Measurements from ENCODE around the gene PDX1.

DNA sequence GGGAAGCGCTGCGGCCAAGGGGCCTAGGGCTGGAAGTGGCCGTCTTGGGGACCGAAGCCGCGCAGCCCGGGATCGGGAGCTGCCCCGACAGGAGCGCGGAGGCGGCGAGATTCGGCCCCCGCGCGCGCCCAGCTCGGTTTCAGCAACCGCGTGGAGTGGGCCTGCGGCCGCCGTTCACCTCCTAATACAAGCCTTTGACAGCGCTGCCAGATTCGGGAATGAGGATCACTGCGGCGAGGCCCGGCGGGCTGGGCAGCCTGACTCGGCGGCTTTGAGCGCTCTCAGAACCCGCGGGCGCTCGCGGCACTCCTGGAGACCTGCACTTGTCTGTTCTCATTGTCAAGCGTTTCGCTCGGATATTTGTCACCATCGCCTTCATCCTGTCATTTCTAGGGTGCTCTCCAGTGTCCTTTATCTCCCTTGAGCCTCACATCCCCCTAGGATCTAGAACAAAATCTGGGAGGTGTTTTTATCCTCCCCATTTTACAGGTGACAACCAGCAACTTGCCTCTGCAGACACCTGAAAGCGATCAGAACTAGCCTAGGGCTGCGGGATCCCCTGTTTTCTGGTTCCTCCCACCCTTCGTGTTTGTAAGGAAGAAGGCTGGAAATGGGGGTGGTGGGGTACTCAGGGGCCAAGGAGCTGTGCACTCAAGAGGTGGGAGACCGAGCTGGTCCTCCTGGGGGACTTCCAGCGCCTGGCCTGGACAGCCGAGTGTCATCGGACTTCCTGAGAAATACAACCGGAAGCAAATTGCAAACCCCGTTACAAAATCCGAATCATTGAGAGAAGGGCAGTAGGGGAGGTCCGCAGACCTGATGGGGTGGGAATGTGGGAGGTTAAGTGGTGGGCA is 50.8 kb downstream of the PDX1 start:
- TF ChIP-seq, protein P1, sequence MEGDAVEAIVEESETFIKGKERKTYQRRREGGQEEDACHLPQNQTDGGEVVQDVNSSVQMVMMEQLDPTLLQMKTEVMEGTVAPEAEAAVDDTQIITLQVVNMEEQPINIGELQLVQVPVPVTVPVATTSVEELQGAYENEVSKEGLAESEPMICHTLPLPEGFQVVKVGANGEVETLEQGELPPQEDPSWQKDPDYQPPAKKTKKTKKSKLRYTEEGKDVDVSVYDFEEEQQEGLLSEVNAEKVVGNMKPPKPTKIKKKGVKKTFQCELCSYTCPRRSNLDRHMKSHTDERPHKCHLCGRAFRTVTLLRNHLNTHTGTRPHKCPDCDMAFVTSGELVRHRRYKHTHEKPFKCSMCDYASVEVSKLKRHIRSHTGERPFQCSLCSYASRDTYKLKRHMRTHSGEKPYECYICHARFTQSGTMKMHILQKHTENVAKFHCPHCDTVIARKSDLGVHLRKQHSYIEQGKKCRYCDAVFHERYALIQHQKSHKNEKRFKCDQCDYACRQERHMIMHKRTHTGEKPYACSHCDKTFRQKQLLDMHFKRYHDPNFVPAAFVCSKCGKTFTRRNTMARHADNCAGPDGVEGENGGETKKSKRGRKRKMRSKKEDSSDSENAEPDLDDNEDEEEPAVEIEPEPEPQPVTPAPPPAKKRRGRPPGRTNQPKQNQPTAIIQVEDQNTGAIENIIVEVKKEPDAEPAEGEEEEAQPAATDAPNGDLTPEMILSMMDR (IDR thresholded peaks at IDR 0.05 in 4 of 5, conservative IDR thresholded peaks at IDR 0.05 in 1 of 5) = no peak
- TF ChIP-seq POLR2A (IDR thresholded peaks at IDR 0.05) = no peak

All from gastrocnemius medialis (tissue), 4 donors.